SK-N-SH treated with all-trans-retinoic acid at 6 μM for 48 hours (cell line): ENCODE measurements around the gene GJB3.

Experiments
- ATAC-seq: fragments of 200-7000 bp; cut with Tn5 transposase; 3 replicates; pipeline ENCODE4 v1.9.1; 2020; ENCODE audit warnings: mild to moderate bottlenecking, moderate library complexity
- ARNTL ChIP-seq: fragments of 450-650 bp; formaldehyde crosslinking; IDR thresholded peaks from 2 replicates; pipeline ENCODE4 v1.5.0; 2020; ENCODE audit warnings: low read depth, mild to moderate bottlenecking, moderate library complexity, borderline replicate concordance
- BACH2 ChIP-seq: fragments of 250-450 bp; sonication (Bioruptor Pico); IDR thresholded peaks from 2 replicates; pipeline ENCODE4 v1.9.0; 2021; ENCODE audit warnings: mild to moderate bottlenecking, borderline replicate concordance
- CSDC2 ChIP-seq: fragments of 250-450 bp; sonication (Bioruptor Pico); IDR thresholded peaks from 2 replicates; pipeline ENCODE4 v1.5.0; 2020; ENCODE audit warnings: mild to moderate bottlenecking, moderate library complexity
- ESRRG ChIP-seq: fragments of 250-450 bp; sonication (Bioruptor Pico); IDR thresholded peaks from 2 replicates; pipeline ENCODE4 v1.6.1; 2021; ENCODE audit warnings: mild to moderate bottlenecking
- GLIS3 ChIP-seq: fragments of 250-450 bp; sonication (Bioruptor Pico); IDR thresholded peaks from 2 replicates; pipeline ENCODE4 v1.5.0; 2020; ENCODE audit warnings: mild to moderate bottlenecking, moderate library complexity
- OSR1 ChIP-seq: fragments of 250-450 bp; sonication (Bioruptor Pico); IDR thresholded peaks from 2 replicates; pipeline ENCODE4 v1.8.0; 2022; ENCODE audit warnings: moderate library complexity, mild to moderate bottlenecking, inconsistent platforms
- PPARA ChIP-seq: fragments of 250-450 bp; sonication (Bioruptor Pico); IDR thresholded peaks from 2 replicates; pipeline ENCODE4 v1.5.0; 2020; ENCODE audit warnings: mild to moderate bottlenecking, borderline replicate concordance
- RARB ChIP-seq: fragments of 250-450 bp; sonication (Bioruptor Pico); IDR thresholded peaks from 2 replicates; pipeline ENCODE4 v1.8.0; 2021; ENCODE audit warnings: mild to moderate bottlenecking, moderate library complexity
- SNAI2 ChIP-seq: fragments of 250-450 bp; sonication (Bioruptor Pico); IDR thresholded peaks from 2 replicates; pipeline ENCODE4 v1.5.0; 2020; ENCODE audit warnings: mild to moderate bottlenecking, moderate library complexity
- TCF4 ChIP-seq: fragments of 250-450 bp; sonication (Bioruptor Pico); IDR thresholded peaks from 2 replicates; pipeline ENCODE4 v1.8.0; 2021; ENCODE audit warnings: mild to moderate bottlenecking, moderate library complexity, borderline replicate concordance
- TOX ChIP-seq: fragments of 250-450 bp; sonication (Bioruptor Pico); IDR thresholded peaks from 2 replicates; pipeline ENCODE4 v1.8.0; 2021; ENCODE audit warnings: mild to moderate bottlenecking, moderate library complexity, borderline replicate concordance
- ZC3H10 ChIP-seq: fragments of 250-450 bp; sonication (Bioruptor Pico); IDR thresholded peaks from 2 replicates; pipeline ENCODE4 v1.5.1; 2021; ENCODE audit warnings: mild to moderate bottlenecking, moderate library complexity
- ZFP3 ChIP-seq: fragments of 250-450 bp; sonication (Bioruptor Pico); IDR thresholded peaks from 2 replicates; pipeline ENCODE4 v1.5.0; 2020; ENCODE audit warnings: mild to moderate bottlenecking, moderate library complexity
- ZFP30 ChIP-seq: fragments of 450-650 bp; formaldehyde crosslinking; IDR thresholded peaks from 2 replicates; pipeline ENCODE4 v1.5.0; 2022; ENCODE audit warnings: mild to moderate bottlenecking, moderate library complexity
- ZNF565 ChIP-seq: fragments of 450-650 bp; formaldehyde crosslinking; conservative IDR thresholded peaks from 2 replicates; pipeline ENCODE4 v1.5.0; 2020; ENCODE audit warnings: low read depth, mild to moderate bottlenecking, moderate library complexity
- ZNF70 ChIP-seq: fragments of 450-650 bp; formaldehyde crosslinking; IDR thresholded peaks from 2 replicates; pipeline ENCODE4 v1.5.0; 2020; ENCODE audit warnings: mild to moderate bottlenecking, moderate library complexity
- TF ChIP-seq, protein P1 (sequence below): fragments of 250-450 bp; sonication (Bioruptor Pico); IDR thresholded peaks from 2 replicates; pipeline ENCODE4 v1.5.1; 2021; ENCODE audit warnings: mild to moderate bottlenecking, moderate library complexity
- TF ChIP-seq, protein P2 (sequence below): fragments of 250-450 bp; sonication (Bioruptor Pico); IDR thresholded peaks from 2 replicates; pipeline ENCODE4 v1.5.1; 2020; ENCODE audit warnings: low read depth, mild to moderate bottlenecking, moderate library complexity
- TF ChIP-seq, protein P3 (sequence below): fragments of 250-450 bp; sonication (Bioruptor Pico); IDR thresholded peaks from 2 replicates; pipeline ENCODE4 v1.8.0; 2021; ENCODE audit warnings: low read depth, mild to moderate bottlenecking, moderate library complexity, borderline replicate concordance
- TF ChIP-seq, protein P4 (sequence below): fragments of 250-450 bp; sonication (Bioruptor Pico); IDR thresholded peaks from 2 replicates; pipeline ENCODE4 v1.8.0; 2020; ENCODE audit warnings: mild to moderate bottlenecking, moderate library complexity, borderline replicate concordance

GJB3 gene

DNA sequence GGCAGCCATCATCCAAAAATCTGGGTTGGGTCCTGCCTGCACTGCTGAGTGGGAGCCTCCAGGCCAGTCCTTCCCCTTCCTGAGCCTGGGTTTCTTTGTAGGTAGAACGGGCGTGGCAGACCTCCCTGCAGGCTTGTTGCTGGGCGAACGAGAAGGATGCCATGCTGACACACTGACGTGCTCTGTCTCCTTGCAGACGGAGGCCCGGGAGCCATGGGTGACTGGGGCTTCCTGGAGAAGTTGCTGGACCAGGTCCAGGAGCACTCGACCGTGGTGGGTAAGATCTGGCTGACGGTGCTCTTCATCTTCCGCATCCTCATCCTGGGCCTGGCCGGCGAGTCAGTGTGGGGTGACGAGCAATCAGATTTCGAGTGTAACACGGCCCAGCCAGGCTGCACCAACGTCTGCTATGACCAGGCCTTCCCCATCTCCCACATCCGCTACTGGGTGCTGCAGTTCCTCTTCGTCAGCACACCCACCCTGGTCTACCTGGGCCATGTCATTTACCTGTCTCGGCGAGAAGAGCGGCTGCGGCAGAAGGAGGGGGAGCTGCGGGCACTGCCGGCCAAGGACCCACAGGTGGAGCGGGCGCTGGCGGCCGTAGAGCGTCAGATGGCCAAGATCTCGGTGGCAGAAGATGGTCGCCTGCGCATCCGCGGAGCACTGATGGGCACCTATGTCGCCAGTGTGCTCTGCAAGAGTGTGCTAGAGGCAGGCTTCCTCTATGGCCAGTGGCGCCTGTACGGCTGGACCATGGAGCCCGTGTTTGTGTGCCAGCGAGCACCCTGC is 13.2 kb downstream of the GJB3 start:
- ATAC-seq: no peak
- TF ChIP-seq, protein P1, sequence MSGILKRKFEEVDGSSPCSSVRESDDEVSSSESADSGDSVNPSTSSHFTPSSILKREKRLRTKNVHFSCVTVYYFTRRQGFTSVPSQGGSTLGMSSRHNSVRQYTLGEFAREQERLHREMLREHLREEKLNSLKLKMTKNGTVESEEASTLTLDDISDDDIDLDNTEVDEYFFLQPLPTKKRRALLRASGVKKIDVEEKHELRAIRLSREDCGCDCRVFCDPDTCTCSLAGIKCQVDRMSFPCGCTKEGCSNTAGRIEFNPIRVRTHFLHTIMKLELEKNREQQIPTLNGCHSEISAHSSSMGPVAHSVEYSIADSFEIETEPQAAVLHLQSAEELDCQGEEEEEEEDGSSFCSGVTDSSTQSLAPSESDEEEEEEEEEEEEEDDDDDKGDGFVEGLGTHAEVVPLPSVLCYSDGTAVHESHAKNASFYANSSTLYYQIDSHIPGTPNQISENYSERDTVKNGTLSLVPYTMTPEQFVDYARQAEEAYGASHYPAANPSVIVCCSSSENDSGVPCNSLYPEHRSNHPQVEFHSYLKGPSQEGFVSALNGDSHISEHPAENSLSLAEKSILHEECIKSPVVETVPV (CRISPR knock-in tag): no peak
- no peak for TF ChIP-seq RARB (CRISPR knock-in tag)
- no peak for TF ChIP-seq GLIS3 (CRISPR knock-in tag)
- no peak for TF ChIP-seq ZNF565 (CRISPR knock-in tag)
- TF ChIP-seq, protein P2, sequence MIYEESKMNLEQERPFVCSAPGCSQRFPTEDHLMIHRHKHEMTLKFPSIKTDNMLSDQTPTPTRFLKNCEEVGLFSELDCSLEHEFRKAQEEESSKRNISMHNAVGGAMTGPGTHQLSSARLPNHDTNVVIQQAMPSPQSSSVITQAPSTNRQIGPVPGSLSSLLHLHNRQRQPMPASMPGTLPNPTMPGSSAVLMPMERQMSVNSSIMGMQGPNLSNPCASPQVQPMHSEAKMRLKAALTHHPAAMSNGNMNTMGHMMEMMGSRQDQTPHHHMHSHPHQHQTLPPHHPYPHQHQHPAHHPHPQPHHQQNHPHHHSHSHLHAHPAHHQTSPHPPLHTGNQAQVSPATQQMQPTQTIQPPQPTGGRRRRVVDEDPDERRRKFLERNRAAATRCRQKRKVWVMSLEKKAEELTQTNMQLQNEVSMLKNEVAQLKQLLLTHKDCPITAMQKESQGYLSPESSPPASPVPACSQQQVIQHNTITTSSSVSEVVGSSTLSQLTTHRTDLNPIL (CRISPR knock-in tag): no peak
- TF ChIP-seq, protein P3, sequence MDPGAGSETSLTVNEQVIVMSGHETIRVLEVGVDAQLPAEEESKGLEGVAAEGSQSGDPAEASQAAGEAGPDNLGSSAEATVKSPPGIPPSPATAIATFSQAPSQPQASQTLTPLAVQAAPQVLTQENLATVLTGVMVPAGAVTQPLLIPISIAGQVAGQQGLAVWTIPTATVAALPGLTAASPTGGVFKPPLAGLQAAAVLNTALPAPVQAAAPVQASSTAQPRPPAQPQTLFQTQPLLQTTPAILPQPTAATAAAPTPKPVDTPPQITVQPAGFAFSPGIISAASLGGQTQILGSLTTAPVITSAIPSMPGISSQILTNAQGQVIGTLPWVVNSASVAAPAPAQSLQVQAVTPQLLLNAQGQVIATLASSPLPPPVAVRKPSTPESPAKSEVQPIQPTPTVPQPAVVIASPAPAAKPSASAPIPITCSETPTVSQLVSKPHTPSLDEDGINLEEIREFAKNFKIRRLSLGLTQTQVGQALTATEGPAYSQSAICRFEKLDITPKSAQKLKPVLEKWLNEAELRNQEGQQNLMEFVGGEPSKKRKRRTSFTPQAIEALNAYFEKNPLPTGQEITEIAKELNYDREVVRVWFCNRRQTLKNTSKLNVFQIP (CRISPR knock-in tag): no peak
- TF ChIP-seq ZNF70 (CRISPR knock-in tag): no peak
- no peak for TF ChIP-seq ESRRG (CRISPR knock-in tag)
- no peak for TF ChIP-seq BACH2
- no peak for TF ChIP-seq TOX (CRISPR knock-in tag)
- TF ChIP-seq ZFP30 (CRISPR knock-in tag): no peak
- TF ChIP-seq ARNTL (CRISPR knock-in tag): no peak
- no peak for TF ChIP-seq OSR1 (CRISPR knock-in tag)
- no peak for TF ChIP-seq CSDC2
- no peak for TF ChIP-seq ZFP3 (CRISPR knock-in tag)
- TF ChIP-seq, protein P4, sequence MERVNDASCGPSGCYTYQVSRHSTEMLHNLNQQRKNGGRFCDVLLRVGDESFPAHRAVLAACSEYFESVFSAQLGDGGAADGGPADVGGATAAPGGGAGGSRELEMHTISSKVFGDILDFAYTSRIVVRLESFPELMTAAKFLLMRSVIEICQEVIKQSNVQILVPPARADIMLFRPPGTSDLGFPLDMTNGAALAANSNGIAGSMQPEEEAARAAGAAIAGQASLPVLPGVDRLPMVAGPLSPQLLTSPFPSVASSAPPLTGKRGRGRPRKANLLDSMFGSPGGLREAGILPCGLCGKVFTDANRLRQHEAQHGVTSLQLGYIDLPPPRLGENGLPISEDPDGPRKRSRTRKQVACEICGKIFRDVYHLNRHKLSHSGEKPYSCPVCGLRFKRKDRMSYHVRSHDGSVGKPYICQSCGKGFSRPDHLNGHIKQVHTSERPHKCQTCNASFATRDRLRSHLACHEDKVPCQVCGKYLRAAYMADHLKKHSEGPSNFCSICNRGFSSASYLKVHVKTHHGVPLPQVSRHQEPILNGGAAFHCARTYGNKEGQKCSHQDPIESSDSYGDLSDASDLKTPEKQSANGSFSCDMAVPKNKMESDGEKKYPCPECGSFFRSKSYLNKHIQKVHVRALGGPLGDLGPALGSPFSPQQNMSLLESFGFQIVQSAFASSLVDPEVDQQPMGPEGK (CRISPR knock-in tag): no peak
- TF ChIP-seq ZC3H10 (CRISPR knock-in tag): no peak
- no peak for TF ChIP-seq PPARA (CRISPR knock-in tag)
- no peak for TF ChIP-seq TCF4 (CRISPR knock-in tag)

DNA sequence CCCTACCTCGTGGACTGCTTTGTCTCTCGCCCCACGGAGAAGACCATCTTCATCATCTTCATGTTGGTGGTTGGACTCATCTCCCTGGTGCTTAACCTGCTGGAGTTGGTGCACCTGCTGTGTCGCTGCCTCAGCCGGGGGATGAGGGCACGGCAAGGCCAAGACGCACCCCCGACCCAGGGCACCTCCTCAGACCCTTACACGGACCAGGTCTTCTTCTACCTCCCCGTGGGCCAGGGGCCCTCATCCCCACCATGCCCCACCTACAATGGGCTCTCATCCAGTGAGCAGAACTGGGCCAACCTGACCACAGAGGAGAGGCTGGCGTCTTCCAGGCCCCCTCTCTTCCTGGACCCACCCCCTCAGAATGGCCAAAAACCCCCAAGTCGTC is 13.8 kb downstream of the GJB3 start:
- ATAC-seq: no peak
- TF ChIP-seq ZNF70 (CRISPR knock-in tag) (no peak), SNAI2 (CRISPR knock-in tag) (no peak), CSDC2 (no peak), ZNF565 (CRISPR knock-in tag) (no peak), ARNTL (CRISPR knock-in tag) (no peak), ZFP30 (CRISPR knock-in tag) (no peak), PPARA (CRISPR knock-in tag) (no peak)
- TF ChIP-seq, protein P2 (CRISPR knock-in tag): no peak
- TF ChIP-seq, protein P1 (CRISPR knock-in tag): no peak
- TF ChIP-seq, all 23 proteins: peak for 0
